Measurements from ENCODE around the gene POU6F1.

DNA sequence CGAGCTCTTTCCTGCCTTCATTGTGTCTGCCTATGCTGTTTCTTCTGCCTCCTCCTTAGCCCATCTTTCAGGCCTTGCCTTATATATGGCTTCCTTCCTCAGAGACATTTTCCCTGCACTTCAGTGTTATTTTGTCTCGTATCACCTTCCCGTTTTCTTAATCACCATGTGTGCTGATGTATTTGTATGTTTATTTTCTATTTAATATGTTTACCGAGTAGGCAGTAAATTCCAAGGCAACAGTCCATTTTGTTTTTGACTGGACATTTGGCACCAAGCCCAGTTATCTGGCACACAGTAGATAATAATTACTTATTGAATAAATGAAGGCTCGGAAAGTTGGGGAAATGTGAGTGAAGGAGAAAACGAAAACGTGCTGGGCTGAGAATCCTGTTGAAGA is 4.6 kb upstream of the POU6F1 start:
- TF ChIP-seq, protein P1, sequence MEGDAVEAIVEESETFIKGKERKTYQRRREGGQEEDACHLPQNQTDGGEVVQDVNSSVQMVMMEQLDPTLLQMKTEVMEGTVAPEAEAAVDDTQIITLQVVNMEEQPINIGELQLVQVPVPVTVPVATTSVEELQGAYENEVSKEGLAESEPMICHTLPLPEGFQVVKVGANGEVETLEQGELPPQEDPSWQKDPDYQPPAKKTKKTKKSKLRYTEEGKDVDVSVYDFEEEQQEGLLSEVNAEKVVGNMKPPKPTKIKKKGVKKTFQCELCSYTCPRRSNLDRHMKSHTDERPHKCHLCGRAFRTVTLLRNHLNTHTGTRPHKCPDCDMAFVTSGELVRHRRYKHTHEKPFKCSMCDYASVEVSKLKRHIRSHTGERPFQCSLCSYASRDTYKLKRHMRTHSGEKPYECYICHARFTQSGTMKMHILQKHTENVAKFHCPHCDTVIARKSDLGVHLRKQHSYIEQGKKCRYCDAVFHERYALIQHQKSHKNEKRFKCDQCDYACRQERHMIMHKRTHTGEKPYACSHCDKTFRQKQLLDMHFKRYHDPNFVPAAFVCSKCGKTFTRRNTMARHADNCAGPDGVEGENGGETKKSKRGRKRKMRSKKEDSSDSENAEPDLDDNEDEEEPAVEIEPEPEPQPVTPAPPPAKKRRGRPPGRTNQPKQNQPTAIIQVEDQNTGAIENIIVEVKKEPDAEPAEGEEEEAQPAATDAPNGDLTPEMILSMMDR (IDR thresholded peaks at IDR 0.05) = no peak
- TF ChIP-seq POLR2AphosphoS5 (IDR thresholded peaks at IDR 0.05; ENCODE audit: insufficient read depth in 1 of 2, low read depth in 1 of 2) (no peak), POLR2A (IDR thresholded peaks at IDR 0.05) (no peak)
